Activated CD4-positive, alpha-beta T cell treated with anti-CD3 and anti-CD28 coated beads, Interleukin-2, amount 50 U/mL, for 4 hours (primary cell): ENCODE data around the gene TMEM117.

ENCODE experiments used
- DNase-seq, 2 experiments: peaks; one replicate each; pipeline ENCODE4 v3.0.0-alpha.2; 2020

The TMEM117 gene

GRCh38 chr12:44403185-44403584, 567.3 kb downstream of the TMEM117 start:
- no peak for DNase-seq

DNA sequence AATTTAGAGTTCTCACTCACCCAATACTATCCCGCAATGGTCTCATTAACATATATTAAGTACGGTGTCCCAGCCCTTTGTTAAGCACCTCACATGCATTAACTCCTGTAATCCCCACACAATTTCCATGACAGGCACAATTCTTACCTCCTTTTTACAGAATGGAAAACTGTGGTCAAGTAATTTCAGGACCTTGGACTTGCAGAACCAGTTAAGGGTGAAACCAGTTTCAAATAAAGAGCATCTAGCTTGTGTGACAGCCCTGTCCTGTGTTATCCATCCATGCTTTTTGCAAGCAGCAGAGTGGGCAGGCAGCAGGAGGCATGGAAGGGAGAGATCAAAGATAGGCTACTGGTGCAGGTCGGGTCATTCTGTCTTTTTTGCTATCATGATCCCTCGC, 569.4 kb downstream of the TMEM117 start:
- no peak for DNase-seq

- DNase-seq = no peak
Observed at GRCh38 chr12:44422559-44422958, 586.7 kb downstream of the TMEM117 start.

GRCh38 chr12:44428825-44429224, 592.9 kb downstream of the TMEM117 start:
- DNase-seq = no peak

- no peak for DNase-seq
Observed at GRCh38 chr12:44431647-44432343, 595.9 kb downstream of the TMEM117 start.

DNA sequence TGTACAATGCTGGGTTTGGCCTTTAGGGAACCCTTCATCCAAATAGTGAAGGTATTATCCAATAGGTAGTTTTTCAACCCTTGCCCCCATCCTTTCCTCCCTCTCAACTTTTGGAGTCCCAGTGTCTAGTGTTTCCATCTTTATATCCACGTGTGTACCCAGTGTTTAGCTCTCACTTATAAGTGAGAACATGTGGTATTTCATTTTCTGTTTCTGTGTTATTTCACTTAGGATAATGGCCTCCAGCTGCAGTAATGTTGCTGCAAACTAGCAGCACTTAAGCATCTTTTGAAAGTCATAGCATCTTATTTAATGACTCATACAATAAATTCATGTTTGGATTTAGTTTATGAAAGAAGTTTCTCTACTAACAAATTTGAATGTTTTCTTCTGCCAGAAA, 597.8 kb downstream of the TMEM117 start:
- no peak for DNase-seq

DNA sequence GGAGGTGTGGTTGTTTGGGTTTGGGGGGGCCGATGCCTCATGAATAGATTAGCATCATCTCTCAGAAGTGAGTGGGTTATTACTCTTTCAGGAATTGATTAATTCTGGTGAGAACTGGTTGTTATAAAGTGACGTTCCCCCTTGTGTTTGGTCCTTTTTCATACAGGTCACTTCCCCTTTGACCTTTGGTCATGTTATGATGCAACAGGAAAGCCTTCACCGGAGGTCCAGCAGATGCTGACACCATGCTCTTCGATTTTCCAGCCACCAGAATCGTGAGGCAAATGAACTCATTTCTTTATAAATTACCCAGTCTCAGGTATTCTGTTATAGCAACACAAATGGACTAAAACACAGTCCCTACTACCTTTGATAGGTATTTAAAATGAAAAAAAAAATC, 600.9 kb downstream of the TMEM117 start:
- no peak for DNase-seq
